Endothelial cell of umbilical vein (primary cell): ENCODE measurements around the gene KLHL26. TPM values are rescaled to one million over a fixed set of nuclear protein-coding genes. Genes with fewer than 3 reads are reported as not detected.

Experiments
- BruUV-seq: library from RNA; stranded (reverse); fragments of 400-500 nt; replicated peaks from 2 replicates; lab custom pipeline; 2021; lab: Mats Ljungman, UMichigan
- CTCF ChIA-PET: fragments of 300-600, 350-600 bp; sonication (Branson Sonifier 250); formaldehyde crosslinking; loops from one replicate; lab custom pipeline; 2021; ENCODE audit warnings: antibody characterized with exemption, inconsistent platforms; lab: Charles Lee
- POLR2A ChIA-PET: fragments of 300-600, 350-600 bp; sonication (Branson Sonifier 250); formaldehyde crosslinking; loops from one replicate; lab custom pipeline; 2021; ENCODE audit warnings: antibody characterized with exemption, inconsistent platforms; lab: Charles Lee
- DNase-seq: peaks from one replicate; pipeline ENCODE4 v3.0.0-alpha.2; 2011; ENCODE audit warnings: low read depth, low spot score
- FAIRE-seq: peaks from 2 replicates; lab custom pipeline; 2011; peaks lifted over from hg19 to GRCh38; lab: Jason Lieb, UNC
- H2AFZ ChIP-seq: 2 replicates; pipeline ENCODE4 v1.6.0; 2012; ENCODE audit warnings: low read depth, low read length, control low read depth, inconsistent platforms
- H3K27ac ChIP-seq: 2 replicates; pipeline ENCODE4 v1.5.1; 2011; ENCODE audit warnings: low read depth, mild to moderate bottlenecking, control low read depth, low read length, moderate library complexity; ENCODE audit not compliant: insufficient read depth
- H3K27me3 ChIP-seq, 2 experiments: 2 replicates each; pipeline versions ENCODE4 v1.6.0 to v1.6.1; 2011; ENCODE audit warnings: low read length in 2 of 2, mixed read lengths in 1 of 2; ENCODE audit not compliant: control insufficient read depth in 2 of 2, insufficient read depth in 2 of 2
- H3K36me3 ChIP-seq, 2 experiments: 2 replicates in 1 of 2; 3 replicates in 1 of 2; pipeline ENCODE4 v1.5.1; 2011; ENCODE audit warnings: low read length in 2 of 2, mild to moderate bottlenecking in 1 of 2, moderate library complexity in 1 of 2; ENCODE audit not compliant: control insufficient read depth in 2 of 2, insufficient read depth in 2 of 2; ENCODE audit errors: extremely low read depth in 1 of 2
- H3K4me1 ChIP-seq: 3 replicates; pipeline ENCODE4 v1.5.1; 2011; ENCODE audit warnings: mild to moderate bottlenecking, low read length; ENCODE audit not compliant: control insufficient read depth, insufficient read depth; ENCODE audit errors: extremely low read depth
- H3K4me2 ChIP-seq: 2 replicates; pipeline ENCODE4 v1.6.1; 2011; ENCODE audit warnings: low read length, control low read depth, mixed read lengths; ENCODE audit not compliant: insufficient read depth
- H3K4me3 ChIP-seq, 3 experiments: fragments of 200-600 bp in 1 of 3; sonication (generic), shearing (Covaris generic) in 1 of 3; replicated peaks in 1 of 3; 2 replicates each; pipeline ENCODE4 v1.5.1; 2011 to 2016; ENCODE audit warnings: control low read depth in 3 of 3, low read length in 3 of 3, mild to moderate bottlenecking in 2 of 3, inconsistent platforms in 1 of 3, low read depth in 1 of 3, moderate library complexity in 1 of 3; ENCODE audit not compliant: insufficient read depth in 1 of 3
- H3K79me2 ChIP-seq: 2 replicates; pipeline ENCODE4 v1.6.0; 2012; ENCODE audit warnings: low read length, inconsistent platforms; ENCODE audit not compliant: control insufficient read depth, insufficient read depth
- H3K9ac ChIP-seq: replicated peaks from 2 replicates; pipeline ENCODE3; 2011; ENCODE audit warnings: low read length, control low read depth; ENCODE audit not compliant: insufficient read depth; ENCODE audit errors: extremely low read depth
- H3K9me1 ChIP-seq: replicated peaks from 3 replicates; pipeline ENCODE4 v1.6.0; 2011; ENCODE audit warnings: mild to moderate bottlenecking, low read length; ENCODE audit not compliant: control insufficient read depth, insufficient read depth; ENCODE audit errors: extremely low read depth
- H3K9me3 ChIP-seq: replicated peaks from 2 replicates; pipeline ENCODE4 v1.5.1; 2012; ENCODE audit warnings: low read length, inconsistent platforms; ENCODE audit not compliant: control insufficient read depth, insufficient read depth
- H4K20me1 ChIP-seq: replicated peaks from 2 replicates; pipeline ENCODE3; 2011; ENCODE audit warnings: mild to moderate bottlenecking, low read length; ENCODE audit not compliant: control insufficient read depth, insufficient read depth; ENCODE audit errors: extremely low read depth
- EZH2 ChIP-seq: IDR thresholded peaks from 2 replicates; pipeline ENCODE4 v1.6.1; 2012; ENCODE audit warnings: borderline replicate concordance, low read depth, mild to moderate bottlenecking, moderate library complexity, low read length, inconsistent platforms; ENCODE audit not compliant: severe bottlenecking
- JUN ChIP-seq: IDR thresholded peaks from 2 replicates; pipeline ENCODE4 v1.6.1; 2011; ENCODE audit warnings: borderline replicate concordance, low read depth; ENCODE audit not compliant: insufficient read length, insufficient read depth
- POLR2A ChIP-seq: IDR thresholded peaks from 2 replicates; pipeline ENCODE4 v1.6.1; 2012; ENCODE audit warnings: low read depth, mild to moderate bottlenecking, control low read depth, low read length
- dilution Hi-C: fragments of 300-500 bp; cut with MboI; formaldehyde crosslinking; loops from one replicate; pipeline ENCODE4 v1.15.0; 2019; ENCODE audit warnings: low sequenced_read_pairs; ENCODE audit not compliant: extremely low pct_ligation_motif_present
- intact Hi-C: fragments of 100-400 bp; cut with micrococcal nuclease; formaldehyde crosslinking; loops from one replicate; pipeline ENCODE4 v1.10.0; 2022
- polyA plus RNA-seq, 4 experiments: library from polyadenylated mRNA; depleted of rRNA in 3 of 4; stranded (reverse) in 3 of 4; unstranded in 1 of 4; fragments of >200 nt; gene quantifications; 2 replicates each; pipeline versions ENCODE4 v1.2.1 to v1.2.3, GENCODE V29; 2011 to 2012; ENCODE audit warnings: missing spikeins in 1 of 4
- total RNA-seq: library from RNA; stranded (reverse); gene quantifications from 2 replicates; pipeline ENCODE4 v1.2.3, GENCODE V29; 2021

KLHL26 gene
- total and polyA plus RNA-seq, 2 donors (not counting 3 experiments of a cell fraction or from before 2014, with no cell fraction given): 2.4 to 6.2 TPM

GRCh38 chr19:18606281-18607225 lies 30.3 kb upstream of the KLHL26 start, which contains the start of gene CRLF1:
CRLF1 (minus strand) TSS chr19:18606799; CDS start chr19:18606656, 143 bp downstream.
- intact Hi-C loops (no loop called here), dilution Hi-C loops (no loop called here)
- ChIA-PET CTCF (interaction anchor here (1.5 kb wide), 1 partner anchor 13 kb away, joined by 5 read pairs; no protein-coding TSS in a partner anchor), POLR2A (no interaction called here)
- Histone ChIP-seq H3K9me1 (no peaks in the 10 kb centered on the region), H3K9me3 (no peaks in the 10 kb centered on the region), H3K4me1 (peaks cover 8% of the 10 kb centered on the region), H3K4me2 (no peak within 1 kb of the TSS), H3K27me3 (peaks cover 64 to 75% of the 10 kb centered on the region in 2 experiments), H3K27ac (no peak within 1 kb of the TSS), H3K4me3 (no peak within 1 kb of the TSS), H2AFZ (no peak within 1 kb of the TSS), H3K36me3 (no peaks in the 10 kb centered on the region), H3K9ac (no peak within 1 kb of the TSS), H3K79me2 (no peaks in the 10 kb centered on the region), H4K20me1 (no peaks in the 10 kb centered on the region)
- no TSS peak for BruUV-seq
- FAIRE-seq: no peak
- no peak for TF ChIP-seq JUN
- TF ChIP-seq EZH2: peak; percentile 94
- DNase-seq: no peak

GRCh38 chr19:18607226-18608101 lies 29.4 kb upstream of the KLHL26 start:
- FAIRE-seq (no peak), DNase-seq (no peak)
- Histone ChIP-seq H3K9ac (no peak overlapping the region), H3K27me3 (peaks cover 73 to 83% of the 10 kb centered on the region in 2 experiments), H3K4me1 (peaks cover 13% of the 10 kb centered on the region), H4K20me1 (no peaks in the 10 kb centered on the region), H3K4me3 (no peak overlapping the region), H3K9me3 (no peaks in the 10 kb centered on the region), H3K79me2 (no peaks in the 10 kb centered on the region), H2AFZ (no peak overlapping the region), H3K36me3 (no peaks in the 10 kb centered on the region), H3K27ac (no peak overlapping the region), H3K4me2 (no peak overlapping the region), H3K9me1 (no peaks in the 10 kb centered on the region)
- intact Hi-C loops: no loop called here
- ChIA-PET POLR2A (no interaction called here), CTCF (interaction anchor here (1.5 kb wide), 1 partner anchor 14 kb away, joined by 5 read pairs; no protein-coding TSS in a partner anchor)
- BruUV-seq: no TSS peak
- dilution Hi-C loops: no loop called here
- peak; percentile 98 for TF ChIP-seq EZH2
- no peak for TF ChIP-seq POLR2A
